Keratinocyte (primary cell): ENCODE measurements around the gene TRIM8. TPM values are rescaled to one million over a fixed set of nuclear protein-coding genes. Genes with fewer than 3 reads are reported as not detected.

Experiments used
- DNase-seq: peaks from one replicate; pipeline ENCODE4 v3.0.0-alpha.2; 2011; ENCODE audit warnings: low read depth, missing footprints, low spot score
- FAIRE-seq: peaks from 2 replicates; lab custom pipeline; 2011; peaks lifted over from hg19 to GRCh38; lab: Jason Lieb, UNC
- H2AFZ ChIP-seq: 2 replicates; pipeline ENCODE4 v1.6.0; 2012; ENCODE audit warnings: low read length, control low read depth, inconsistent platforms; ENCODE audit not compliant: control insufficient read depth
- H3K27ac ChIP-seq: 2 replicates; pipeline ENCODE4 v1.5.1; 2011; ENCODE audit warnings: low read length; ENCODE audit not compliant: control insufficient read depth, insufficient read depth
- H3K27me3 ChIP-seq: 3 replicates; pipeline ENCODE4 v1.6.0; 2011; ENCODE audit warnings: low read length; ENCODE audit not compliant: control insufficient read depth, insufficient read depth; ENCODE audit errors: extremely low read depth
- H3K36me3 ChIP-seq, 2 experiments: 2 replicates in 1 of 2; 3 replicates in 1 of 2; pipeline ENCODE4 v1.5.1; 2011; ENCODE audit warnings: low read length in 2 of 2, mild to moderate bottlenecking in 1 of 2; ENCODE audit not compliant: control insufficient read depth in 2 of 2, insufficient read depth in 2 of 2; ENCODE audit errors: extremely low read depth in 1 of 2
- H3K4me1 ChIP-seq: 3 replicates; pipeline ENCODE4 v1.5.1; 2011; ENCODE audit warnings: low read length; ENCODE audit not compliant: control insufficient read depth, insufficient read depth; ENCODE audit errors: extremely low read depth
- H3K4me2 ChIP-seq: 3 replicates; pipeline ENCODE4 v1.6.0; 2011; ENCODE audit warnings: low read depth, low read length; ENCODE audit not compliant: control insufficient read depth, insufficient read depth; ENCODE audit errors: extremely low read depth
- H3K4me3 ChIP-seq, 3 experiments: fragments of 200-600 bp in 1 of 3; sonication (generic) in 1 of 3; 2 replicates in 2 of 3; 3 replicates in 1 of 3; pipeline ENCODE4 v1.5.1; 2011 to 2016; ENCODE audit warnings: low read length in 3 of 3, mild to moderate bottlenecking in 3 of 3, control low read depth in 2 of 3, inconsistent platforms in 1 of 3, low read depth in 1 of 3, mixed read lengths in 1 of 3, mixed run types in 1 of 3, moderate library complexity in 1 of 3; ENCODE audit not compliant: control insufficient read depth in 2 of 3, insufficient read depth in 2 of 3; ENCODE audit errors: extremely low read depth in 1 of 3
- H3K79me2 ChIP-seq: 2 replicates; pipeline ENCODE4 v1.6.0; 2012; ENCODE audit warnings: low read length; ENCODE audit not compliant: control insufficient read depth, insufficient read depth
- H3K9ac ChIP-seq: 3 replicates; pipeline ENCODE4 v1.6.0; 2011; ENCODE audit warnings: low read length; ENCODE audit not compliant: control insufficient read depth, insufficient read depth; ENCODE audit errors: extremely low read depth
- H3K9me1 ChIP-seq: 3 replicates; pipeline ENCODE4 v1.6.0; 2011; ENCODE audit warnings: low read length; ENCODE audit not compliant: control insufficient read depth, insufficient read depth; ENCODE audit errors: extremely low read depth
- H3K9me3 ChIP-seq: 2 replicates; pipeline ENCODE4 v1.5.1; 2012; ENCODE audit warnings: low read depth, low read length; ENCODE audit not compliant: control insufficient read depth
- H4K20me1 ChIP-seq: 3 replicates; pipeline ENCODE4 v1.6.0; 2011; ENCODE audit warnings: low read length; ENCODE audit not compliant: control insufficient read depth, insufficient read depth; ENCODE audit errors: extremely low read depth
- EZH2 ChIP-seq: IDR thresholded peaks from one replicate; pipeline ENCODE4 v1.6.1; 2012; ENCODE audit warnings: inconsistent platforms, mild to moderate bottlenecking, low read length, moderate library complexity
- dilution Hi-C: fragments of 300-500 bp; cut with MboI; formaldehyde crosslinking; loops from one replicate; pipeline ENCODE4 v1.7.0; 2020; ENCODE audit warnings: low sequenced_read_pairs; ENCODE audit not compliant: extremely low pct_ligation_motif_present
- polyA plus RNA-seq, 5 experiments: library from polyadenylated mRNA; depleted of rRNA in 3 of 5; stranded (reverse) in 3 of 5; stranded (forward) in 1 of 5; unstranded in 1 of 5; fragments of >200 nt; gene quantifications; 1 replicate in 1 of 5; 2 replicates in 3 of 5; 3 replicates in 1 of 5; pipeline versions ENCODE4 v1.2.1 to v1.2.3, GENCODE V29; 2011 to 2012; ENCODE audit warnings: missing spikeins in 2 of 5, low read depth in 1 of 5, low replicate concordance in 1 of 5
- TF ChIP-seq, protein P1 (sequence below), 3 experiments: IDR thresholded peaks in 1 of 3; conservative IDR thresholded peaks in 1 of 3; optimal IDR thresholded peaks in 1 of 3; 2 replicates in 2 of 3; 3 replicates in 1 of 3; pipeline versions ENCODE3 to v1.5.1; 2011; ENCODE audit warnings: low read length in 3 of 3, mild to moderate bottlenecking in 3 of 3, moderate library complexity in 2 of 3, control low read depth in 1 of 3, inconsistent platforms in 1 of 3; ENCODE audit not compliant: insufficient read depth in 2 of 3; ENCODE audit errors: extremely low read depth in 1 of 3

The TRIM8 gene
- polyA plus RNA-seq, 1 donor (not counting 4 experiments of a cell fraction or from before 2014, with no cell fraction given): 24.8 TPM

- Histone ChIP-seq H3K9me1 (no peaks in the 10 kb centered on the region), H3K4me2 (no peak overlapping the region), H3K4me1 (peaks cover 3% of the 10 kb centered on the region), H4K20me1 (no peaks in the 10 kb centered on the region), H3K9ac (no peak overlapping the region), H3K27me3 (no peaks in the 10 kb centered on the region), H3K36me3 (peaks cover 0 to 1% of the 10 kb centered on the region in 2 experiments), H3K4me3 (no peak overlapping the region), H2AFZ (no peak overlapping the region), H3K27ac (no peak overlapping the region), H3K9me3 (no peaks in the 10 kb centered on the region), H3K79me2 (no peaks in the 10 kb centered on the region)
- peak; percentile 38 for DNase-seq
- TF ChIP-seq, protein P1, sequence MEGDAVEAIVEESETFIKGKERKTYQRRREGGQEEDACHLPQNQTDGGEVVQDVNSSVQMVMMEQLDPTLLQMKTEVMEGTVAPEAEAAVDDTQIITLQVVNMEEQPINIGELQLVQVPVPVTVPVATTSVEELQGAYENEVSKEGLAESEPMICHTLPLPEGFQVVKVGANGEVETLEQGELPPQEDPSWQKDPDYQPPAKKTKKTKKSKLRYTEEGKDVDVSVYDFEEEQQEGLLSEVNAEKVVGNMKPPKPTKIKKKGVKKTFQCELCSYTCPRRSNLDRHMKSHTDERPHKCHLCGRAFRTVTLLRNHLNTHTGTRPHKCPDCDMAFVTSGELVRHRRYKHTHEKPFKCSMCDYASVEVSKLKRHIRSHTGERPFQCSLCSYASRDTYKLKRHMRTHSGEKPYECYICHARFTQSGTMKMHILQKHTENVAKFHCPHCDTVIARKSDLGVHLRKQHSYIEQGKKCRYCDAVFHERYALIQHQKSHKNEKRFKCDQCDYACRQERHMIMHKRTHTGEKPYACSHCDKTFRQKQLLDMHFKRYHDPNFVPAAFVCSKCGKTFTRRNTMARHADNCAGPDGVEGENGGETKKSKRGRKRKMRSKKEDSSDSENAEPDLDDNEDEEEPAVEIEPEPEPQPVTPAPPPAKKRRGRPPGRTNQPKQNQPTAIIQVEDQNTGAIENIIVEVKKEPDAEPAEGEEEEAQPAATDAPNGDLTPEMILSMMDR (optimal IDR thresholded peaks at IDR 0.05 in 1 of 3, IDR thresholded peaks at IDR 0.05 in 1 of 3, conservative IDR thresholded peaks at IDR 0.05 in 1 of 3; ENCODE audit: extremely low read depth in 1 of 3, insufficient read depth in 2 of 3, low read length in 3 of 3): no peak
- TF ChIP-seq EZH2: no peak
- dilution Hi-C loops: no loop called here
- no peak for FAIRE-seq
Measured at GRCh38 chr10:102696736-102697135, 52.5 kb downstream of the TRIM8 start.

- TF ChIP-seq, protein P1 (optimal IDR thresholded peaks at IDR 0.05 in 1 of 3, IDR thresholded peaks at IDR 0.05 in 1 of 3, conservative IDR thresholded peaks at IDR 0.05 in 1 of 3; ENCODE audit: extremely low read depth in 1 of 3, insufficient read depth in 2 of 3, low read length in 3 of 3): no peak
- TF ChIP-seq EZH2: no peak
- no peak overlapping the region for H3K9ac ChIP-seq
- H3K4me2 ChIP-seq: no peak overlapping the region
- H2AFZ ChIP-seq: no peak overlapping the region
- H3K4me3 ChIP-seq: no peak overlapping the region
- H4K20me1 ChIP-seq: no peaks in the 10 kb centered on the region
- DNase-seq (no peak), FAIRE-seq (no peak)
- no peaks in the 10 kb centered on the region for H3K79me2 ChIP-seq
- H3K36me3 ChIP-seq: peaks cover 0 to 1% of the 10 kb centered on the region in 2 experiments
- peaks cover 3% of the 10 kb centered on the region for H3K4me1 ChIP-seq
- dilution Hi-C loops: no loop called here
- no peak overlapping the region for H3K27ac ChIP-seq
- H3K9me1 ChIP-seq: no peaks in the 10 kb centered on the region
- no peaks in the 10 kb centered on the region for H3K27me3 ChIP-seq
- no peaks in the 10 kb centered on the region for H3K9me3 ChIP-seq
Measured at GRCh38 chr10:102698894-102699293, 54.6 kb downstream of the TRIM8 start.
